Measurements from ENCODE around the gene TBL3. TPM values are rescaled to one million over a fixed set of nuclear protein-coding genes. Genes with fewer than 3 reads are reported as not detected.

Gene TBL3
- total RNA-seq, 1 experiment from 2014 or later = 32.0 TPM

Small RNA genes within 50 kb of the gene (small RNA-seq; reads per million reads assigned to genes)
- gene AC005363.2 (0 reads per million in 2 experiments), gene RN7SL219P (0 to 0.12 reads per million in 2 experiments), gene SNORA10 (0 reads per million in 2 experiments), gene SNORA64 (0 reads per million in 2 experiments)

Other genes with a start within 250 kb of the TBL3 start
- 42.0 and 53.3 TPM in 2 replicates for gene NME3, start 200.5 kb upstream of the TBL3 start, total RNA-seq (2014; rRNA removed; shearing (Covaris generic))
- gene EME2, start 199.2 kb upstream of the TBL3 start, total RNA-seq (2014; rRNA removed; shearing (Covaris generic)) = 6.0 and 6.9 TPM in 2 replicates
- gene MRPS34, start 198.9 kb upstream of the TBL3 start, total RNA-seq (2014; rRNA removed; shearing (Covaris generic)) = 91.2 and 104 TPM in 2 replicates
- gene SPSB3, start 189.5 kb upstream of the TBL3 start, total RNA-seq (2014; rRNA removed; shearing (Covaris generic)) = 19.7 and 21.0 TPM in 2 replicates
- 50.2 and 59.3 TPM in 2 replicates for gene NUBP2, start 189.1 kb upstream of the TBL3 start, total RNA-seq (2014; rRNA removed; shearing (Covaris generic))
- not detected in 2 replicates for gene IGFALS, start 178.3 kb upstream of the TBL3 start, total RNA-seq (2014; rRNA removed; shearing (Covaris generic))
- gene HAGH, start 145.2 kb upstream of the TBL3 start, total RNA-seq (2014; rRNA removed; shearing (Covaris generic)) = 63.2 and 73.9 TPM in 2 replicates
- 29.2 and 33.0 TPM in 2 replicates for gene FAHD1, start 144.8 kb upstream of the TBL3 start, total RNA-seq (2014; rRNA removed; shearing (Covaris generic))
- 0.97 and 2.5 TPM in 2 replicates for gene MEIOB, start 99.9 kb upstream of the TBL3 start, total RNA-seq (2014; rRNA removed; shearing (Covaris generic))
- gene HS3ST6, start 53.6 kb upstream of the TBL3 start, total RNA-seq (2014; rRNA removed; shearing (Covaris generic)) = 0.97 and 1.2 TPM in 2 replicates
- 5.8 and 7.4 TPM in 2 replicates for gene MSRB1, start 28.9 kb upstream of the TBL3 start, total RNA-seq (2014; rRNA removed; shearing (Covaris generic))
- gene RPL3L, start 17.4 kb upstream of the TBL3 start, total RNA-seq (2014; rRNA removed; shearing (Covaris generic)) = not detected in 2 replicates
- gene NDUFB10, start 12.5 kb upstream of the TBL3 start, total RNA-seq (2014; rRNA removed; shearing (Covaris generic)) = 206 and 240 TPM in 2 replicates
- 5,880 and 6,554 TPM in 2 replicates for gene RPS2, start 7.2 kb upstream of the TBL3 start, total RNA-seq (2014; rRNA removed; shearing (Covaris generic))
- not detected in 2 replicates for gene RNF151, start 5.2 kb upstream of the TBL3 start, total RNA-seq (2014; rRNA removed; shearing (Covaris generic))
- gene NOXO1, start 9.4 kb downstream of the TBL3 start, total RNA-seq (2014; rRNA removed; shearing (Covaris generic)) = 0.84 TPM in 1 of 2 replicates, not detected in the other
- gene GFER, start 12.1 kb downstream of the TBL3 start, total RNA-seq (2014; rRNA removed; shearing (Covaris generic)) = 26.1 and 30.8 TPM in 2 replicates
- gene SYNGR3, start 17.9 kb downstream of the TBL3 start, total RNA-seq (2014; rRNA removed; shearing (Covaris generic)) = 4.0 and 4.5 TPM in 2 replicates
- 35.1 and 37.1 TPM in 2 replicates for gene ZNF598, start 37.8 kb downstream of the TBL3 start, total RNA-seq (2014; rRNA removed; shearing (Covaris generic))
- gene NPW, start 47.7 kb downstream of the TBL3 start, total RNA-seq (2014; rRNA removed; shearing (Covaris generic)) = 3.4 and 4.8 TPM in 2 replicates
- gene NHERF2, start 54.8 kb downstream of the TBL3 start, total RNA-seq (2014; rRNA removed; shearing (Covaris generic)) = 11.1 and 13.3 TPM in 2 replicates
- gene NTHL1, start 75.8 kb downstream of the TBL3 start, total RNA-seq (2014; rRNA removed; shearing (Covaris generic)) = 18.0 and 20.2 TPM in 2 replicates
- 33.8 and 38.5 TPM in 2 replicates for gene TSC2, start 75.9 kb downstream of the TBL3 start, total RNA-seq (2014; rRNA removed; shearing (Covaris generic))
- gene PKD1, start 163.8 kb downstream of the TBL3 start, total RNA-seq (2014; rRNA removed; shearing (Covaris generic)) = 98.8 and 119 TPM in 2 replicates
- gene RAB26, start 176.6 kb downstream of the TBL3 start, total RNA-seq (2014; rRNA removed; shearing (Covaris generic)) = 0.66 and 1.2 TPM in 2 replicates
- gene TRAF7, start 183.7 kb downstream of the TBL3 start, total RNA-seq (2014; rRNA removed; shearing (Covaris generic)) = 52.8 and 55.6 TPM in 2 replicates
- gene CASKIN1, start 224.6 kb downstream of the TBL3 start, total RNA-seq (2014; rRNA removed; shearing (Covaris generic)) = 0.50 and 1.5 TPM in 2 replicates
- gene MLST8, start 233.4 kb downstream of the TBL3 start, total RNA-seq (2014; rRNA removed; shearing (Covaris generic)) = 58.5 and 58.7 TPM in 2 replicates
- gene BRICD5, start 238.8 kb downstream of the TBL3 start, total RNA-seq (2014; rRNA removed; shearing (Covaris generic)) = 2.1 and 2.9 TPM in 2 replicates
- 8.6 and 11.9 TPM in 2 replicates for gene PGP, start 242.8 kb downstream of the TBL3 start, total RNA-seq (2014; rRNA removed; shearing (Covaris generic))

Data from NCI-H460 (cell line).